ENCODE results near the gene CIROP. TPM values are rescaled to one million over a fixed set of nuclear protein-coding genes. Genes with fewer than 3 reads are reported as not detected.

CIROP gene
- total and polyA plus RNA-seq, 2 donors (not counting 1 experiment from before 2014, with no cell fraction given) = not detected

- POLR2A ChIA-PET = no interaction called here
Observed at GRCh38 chr14:23132970-23133369, 28.2 kb upstream of the CIROP start.

GRCh38 chr14:23131482-23131881 lies 26.7 kb upstream of the CIROP start:
- ATAC-seq (ENCODE audit: low read depth) = no peak

More at GRCh38 chr14:23132970-23133369, 28.2 kb upstream of the CIROP start:
- ATAC-seq (ENCODE audit: low read depth) = no peak
- Histone ChIP-seq H2AFZ (ENCODE audit: insufficient read depth, low read depth, low read length, poor library complexity, severe bottlenecking) (no peak overlapping the region), H3K27ac (ENCODE audit: low read length in 2 of 2) (no peak overlapping the region), H3K4me3 (ENCODE audit: control extremely low read depth in 1 of 5, extremely low read depth in 1 of 5, insufficient read depth in 1 of 5, low read depth in 2 of 5, low read length in 4 of 5) (no peak overlapping the region), H3K79me2 (ENCODE audit: control insufficient read depth, insufficient read depth, low read length) (no peaks in the 10 kb centered on the region), H4K20me1 (ENCODE audit: control insufficient read depth, insufficient read depth, low read length, poor library complexity, severe bottlenecking) (no peaks in the 10 kb centered on the region), H3K4me1 (ENCODE audit: control insufficient read depth in 2 of 2, insufficient read depth in 2 of 2, low read length in 2 of 2) (peaks cover 5 to 6% of the 10 kb centered on the region in 2 donors), H3K4me2 (replicated peaks; ENCODE audit: low read depth, low read length, poor library complexity, severe bottlenecking) (no peak overlapping the region), H3K27me3 (replicated peaks in 1 of 4; ENCODE audit: control extremely low read depth in 1 of 4, control insufficient read depth in 3 of 4, insufficient read depth in 4 of 4, low read length in 3 of 4) (no peaks in the 10 kb centered on the region), H3K9me3 (ENCODE audit: control extremely low read depth in 1 of 3, control insufficient read depth in 2 of 3, insufficient read depth in 1 of 3, low read length in 2 of 3) (no peaks in the 10 kb centered on the region), H3K9ac (ENCODE audit: low read length) (no peak overlapping the region), H3K36me3 (replicated peaks in 1 of 2; ENCODE audit: control extremely low read depth in 1 of 2, control insufficient read depth in 1 of 2, extremely low read depth in 1 of 2, insufficient read depth in 2 of 2, low read length in 1 of 2) (no peaks in the 10 kb centered on the region)
- H3K27ac Mint-ChIP-seq = no peak overlapping the region
- peaks cover 10% of the 10 kb centered on the region for H3K4me1 Mint-ChIP-seq
- WGBS (ENCODE audit: insufficient coverage) = 63% methylated on average over 4 of the region's 8 CpGs
- CTCF ChIA-PET = no interaction called here
- H3K27me3 Mint-ChIP-seq = no peaks in the 10 kb centered on the region
- intact Hi-C loops (cut with micrococcal nuclease) = no loop called here
- TF ChIP-seq, protein P1, sequence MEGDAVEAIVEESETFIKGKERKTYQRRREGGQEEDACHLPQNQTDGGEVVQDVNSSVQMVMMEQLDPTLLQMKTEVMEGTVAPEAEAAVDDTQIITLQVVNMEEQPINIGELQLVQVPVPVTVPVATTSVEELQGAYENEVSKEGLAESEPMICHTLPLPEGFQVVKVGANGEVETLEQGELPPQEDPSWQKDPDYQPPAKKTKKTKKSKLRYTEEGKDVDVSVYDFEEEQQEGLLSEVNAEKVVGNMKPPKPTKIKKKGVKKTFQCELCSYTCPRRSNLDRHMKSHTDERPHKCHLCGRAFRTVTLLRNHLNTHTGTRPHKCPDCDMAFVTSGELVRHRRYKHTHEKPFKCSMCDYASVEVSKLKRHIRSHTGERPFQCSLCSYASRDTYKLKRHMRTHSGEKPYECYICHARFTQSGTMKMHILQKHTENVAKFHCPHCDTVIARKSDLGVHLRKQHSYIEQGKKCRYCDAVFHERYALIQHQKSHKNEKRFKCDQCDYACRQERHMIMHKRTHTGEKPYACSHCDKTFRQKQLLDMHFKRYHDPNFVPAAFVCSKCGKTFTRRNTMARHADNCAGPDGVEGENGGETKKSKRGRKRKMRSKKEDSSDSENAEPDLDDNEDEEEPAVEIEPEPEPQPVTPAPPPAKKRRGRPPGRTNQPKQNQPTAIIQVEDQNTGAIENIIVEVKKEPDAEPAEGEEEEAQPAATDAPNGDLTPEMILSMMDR (IDR thresholded peaks at IDR 0.05) = no peak
- no peak for TF ChIP-seq EZH2 (IDR thresholded peaks at IDR 0.05; ENCODE audit: borderline replicate concordance, insufficient read depth, low read depth, low read length, poor library complexity, severe bottlenecking)
- H3K9me3 Mint-ChIP-seq (ENCODE audit: insufficient read depth) = no peaks in the 10 kb centered on the region
- no peak overlapping the region for H3K4me3 Mint-ChIP-seq
- no peak for DNase-seq

More at GRCh38 chr14:23131482-23131881, 26.7 kb upstream of the CIROP start:
- H3K4me1 Mint-ChIP-seq = peaks cover 14% of the 10 kb centered on the region
- CTCF ChIA-PET = interaction anchor here (4.5 kb wide), 1 partner anchor 11 kb away, joined by 26 read pairs; the partner anchor contains the start of gene CEBPE
- Histone ChIP-seq H2AFZ (ENCODE audit: insufficient read depth, low read depth, low read length, poor library complexity, severe bottlenecking) (no peak overlapping the region), H3K36me3 (replicated peaks in 1 of 2; ENCODE audit: control extremely low read depth in 1 of 2, control insufficient read depth in 1 of 2, extremely low read depth in 1 of 2, insufficient read depth in 2 of 2, low read length in 1 of 2) (no peaks in the 10 kb centered on the region), H3K9me3 (ENCODE audit: control extremely low read depth in 1 of 3, control insufficient read depth in 2 of 3, insufficient read depth in 1 of 3, low read length in 2 of 3) (no peaks in the 10 kb centered on the region), H3K27ac (ENCODE audit: low read length in 2 of 2) (no peak overlapping the region), H3K27me3 (replicated peaks in 1 of 4; ENCODE audit: control extremely low read depth in 1 of 4, control insufficient read depth in 3 of 4, insufficient read depth in 4 of 4, low read length in 3 of 4) (no peaks in the 10 kb centered on the region), H3K9ac (ENCODE audit: low read length) (no peak overlapping the region), H3K4me3 (ENCODE audit: control extremely low read depth in 1 of 5, extremely low read depth in 1 of 5, insufficient read depth in 1 of 5, low read depth in 2 of 5, low read length in 4 of 5) (no peak overlapping the region), H4K20me1 (ENCODE audit: control insufficient read depth, insufficient read depth, low read length, poor library complexity, severe bottlenecking) (no peaks in the 10 kb centered on the region), H3K79me2 (ENCODE audit: control insufficient read depth, insufficient read depth, low read length) (no peaks in the 10 kb centered on the region), H3K4me1 (ENCODE audit: control insufficient read depth in 2 of 2, insufficient read depth in 2 of 2, low read length in 2 of 2) (peaks cover 7 to 11% of the 10 kb centered on the region in 2 donors), H3K4me2 (replicated peaks; ENCODE audit: low read depth, low read length, poor library complexity, severe bottlenecking) (no peak overlapping the region)
- no peak for DNase-seq
- POLR2A ChIA-PET = no interaction called here
- no peak for TF ChIP-seq EZH2 (IDR thresholded peaks at IDR 0.05; ENCODE audit: borderline replicate concordance, insufficient read depth, low read depth, low read length, poor library complexity, severe bottlenecking)
- TF ChIP-seq, protein P1 (IDR thresholded peaks at IDR 0.05) = no peak
- no peaks in the 10 kb centered on the region for H3K27me3 Mint-ChIP-seq
- 98% methylated on average over 4 of the region's 5 CpGs for WGBS (ENCODE audit: insufficient coverage)
- H3K9me3 Mint-ChIP-seq (ENCODE audit: insufficient read depth) = no peaks in the 10 kb centered on the region
- no peak overlapping the region for H3K4me3 Mint-ChIP-seq
- intact Hi-C loops (cut with micrococcal nuclease) = no loop called here
- no peak overlapping the region for H3K27ac Mint-ChIP-seq
